ENCODE data around the gene MARVELD1.

MARVELD1 gene

GRCh38 chr10:97717627-97718026, 4.1 kb downstream of the MARVELD1 start:
- Histone ChIP-seq H3K4me1 (peaks cover 5% of the 10 kb centered on the region), H3K4me2 (ENCODE audit: low read length) (no peak overlapping the region), H3K27me3 (ENCODE audit: control insufficient read depth, insufficient read depth, low read length) (no peaks in the 10 kb centered on the region), H3K9me3 (ENCODE audit: control insufficient read depth, low read length) (no peaks in the 10 kb centered on the region), H3K4me3 (ENCODE audit: low read depth, low read length) (no peak overlapping the region), H3K79me2 (no peaks in the 10 kb centered on the region), H3K9ac (no peak overlapping the region), H3K36me3 (ENCODE audit: control insufficient read depth, insufficient read depth, low read length) (no peaks in the 10 kb centered on the region), H3K27ac (no peak overlapping the region), H2AFZ (no peak overlapping the region)
- no peak for TF ChIP-seq CTCF (IDR thresholded peaks at IDR 0.05)

- H3K36me3 ChIP-seq (ENCODE audit: control insufficient read depth, insufficient read depth, low read length) = no peaks in the 10 kb centered on the region
- no peak overlapping the region for H3K27ac ChIP-seq
- no peak for TF ChIP-seq CTCF (IDR thresholded peaks at IDR 0.05)
- H3K4me1 ChIP-seq = peaks cover 5% of the 10 kb centered on the region
- no peak overlapping the region for H3K4me3 ChIP-seq (ENCODE audit: low read depth, low read length)
- H3K9ac ChIP-seq = no peak overlapping the region
- H3K79me2 ChIP-seq = no peaks in the 10 kb centered on the region
- no peaks in the 10 kb centered on the region for H3K9me3 ChIP-seq (ENCODE audit: control insufficient read depth, low read length)
- H2AFZ ChIP-seq = no peak overlapping the region
- no peaks in the 10 kb centered on the region for H3K27me3 ChIP-seq (ENCODE audit: control insufficient read depth, insufficient read depth, low read length)
- H3K4me2 ChIP-seq (ENCODE audit: low read length) = no peak overlapping the region
These were observed 4.6 kb downstream of the MARVELD1 start for GRCh38 chr10:97718178-97718577.

GRCh38 chr10:97718659-97719142, 5.2 kb downstream of the MARVELD1 start:
- Histone ChIP-seq H3K27ac (no peak overlapping the region), H3K79me2 (no peaks in the 10 kb centered on the region), H3K36me3 (ENCODE audit: control insufficient read depth, insufficient read depth, low read length) (no peaks in the 10 kb centered on the region), H3K27me3 (ENCODE audit: control insufficient read depth, insufficient read depth, low read length) (no peaks in the 10 kb centered on the region), H3K4me3 (ENCODE audit: low read depth, low read length) (no peak overlapping the region), H3K4me2 (ENCODE audit: low read length) (no peak overlapping the region), H3K9ac (no peak overlapping the region), H3K9me3 (ENCODE audit: control insufficient read depth, low read length) (no peaks in the 10 kb centered on the region), H3K4me1 (peaks cover 5% of the 10 kb centered on the region), H2AFZ (no peak overlapping the region)
- TF ChIP-seq CTCF (IDR thresholded peaks at IDR 0.05) = no peak

- peaks cover 5% of the 10 kb centered on the region for H3K4me1 ChIP-seq
- no peak overlapping the region for H3K4me2 ChIP-seq (ENCODE audit: low read length)
- TF ChIP-seq CTCF (IDR thresholded peaks at IDR 0.05) = no peak
- no peak overlapping the region for H3K9ac ChIP-seq
- H3K27ac ChIP-seq = no peak overlapping the region
- no peaks in the 10 kb centered on the region for H3K9me3 ChIP-seq (ENCODE audit: control insufficient read depth, low read length)
- H2AFZ ChIP-seq = no peak overlapping the region
- H3K79me2 ChIP-seq = no peaks in the 10 kb centered on the region
- no peaks in the 10 kb centered on the region for H3K27me3 ChIP-seq (ENCODE audit: control insufficient read depth, insufficient read depth, low read length)
- H3K36me3 ChIP-seq (ENCODE audit: control insufficient read depth, insufficient read depth, low read length) = no peaks in the 10 kb centered on the region
- no peak overlapping the region for H3K4me3 ChIP-seq (ENCODE audit: low read depth, low read length)
These were observed 6.1 kb downstream of the MARVELD1 start for GRCh38 chr10:97719602-97720001.
